BLaER1 treated with 17β-estradiol and CSF1 and Interleukin-3, amounts not matched to agents 10 nM and 100 nM (cell line): ENCODE data around the gene CER1.
"Not testable (repeated sequence)": the region's sequence is repeated elsewhere in the genome, so short reads cannot be mapped to it uniquely, and the experiment has no call there.

Experiments used
- H3K27ac ChIP-seq, 11 experiments: shearing (Covaris generic); formaldehyde crosslinking; 2 replicates each; pipeline ENCODE4 v1.8.1; 2022
- H3K27me3 ChIP-seq, 11 experiments: shearing (Covaris generic); formaldehyde crosslinking; 2 replicates each; pipeline ENCODE4 v1.8.1; 2022
- H3K36me3 ChIP-seq, 11 experiments: shearing (Covaris generic); formaldehyde crosslinking; 2 replicates each; pipeline ENCODE4 v1.8.1; 2022
- H3K4me1 ChIP-seq, 10 experiments: shearing (Covaris generic); formaldehyde crosslinking; 2 replicates each; pipeline ENCODE4 v1.8.1; 2022
- H3K4me2 ChIP-seq, 11 experiments: shearing (Covaris generic); formaldehyde crosslinking; 2 replicates each; pipeline ENCODE4 v1.8.1; 2022
- H3K4me3 ChIP-seq, 10 experiments: shearing (Covaris generic); formaldehyde crosslinking; 2 replicates each; pipeline ENCODE4 v1.8.1; 2022
- H3K9ac ChIP-seq, 11 experiments: shearing (Covaris generic); formaldehyde crosslinking; 2 replicates each; pipeline ENCODE4 v1.8.1; 2022
- H3K9me3 ChIP-seq, 11 experiments: shearing (Covaris generic); formaldehyde crosslinking; replicated peaks in 1 of 11; 2 replicates each; pipeline ENCODE4 v1.8.1; 2022
- H4K20me1 ChIP-seq, 11 experiments: shearing (Covaris generic); formaldehyde crosslinking; 2 replicates each; pipeline ENCODE4 v1.8.1; 2022
- Cebpa-rat ChIP-seq, 11 experiments: shearing (Covaris generic); IDR thresholded peaks; 2 replicates each; pipeline ENCODE4 v1.8.1; 2022

The CER1 gene

DNA sequence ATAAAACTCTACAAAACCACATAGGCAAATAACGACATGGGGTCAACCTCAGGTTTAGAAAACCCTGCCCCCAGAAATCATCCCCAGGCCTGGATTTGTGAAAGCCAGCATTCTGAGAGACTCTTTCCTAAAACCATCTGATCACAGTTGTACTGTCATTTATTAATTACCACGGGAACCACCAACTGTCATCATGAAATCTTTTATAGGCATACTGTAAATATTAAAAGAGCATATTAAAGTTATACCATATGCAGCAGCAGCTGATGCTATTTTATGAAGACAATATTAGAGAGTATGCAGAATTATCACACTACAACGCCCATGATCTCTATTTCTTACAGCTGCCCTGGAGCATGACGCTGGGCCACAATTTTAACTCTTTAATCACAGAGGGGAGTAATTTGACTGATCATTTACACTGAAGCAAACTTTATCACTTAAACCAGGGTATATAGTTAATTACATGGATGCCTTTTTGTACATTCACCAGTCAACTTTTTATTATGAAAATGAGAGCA, 20.3 kb downstream of the CER1 start:
- no peak overlapping the region for H3K9ac ChIP-seq
- no peak overlapping the region for H3K4me2 ChIP-seq
- no peak overlapping the region for H3K4me3 ChIP-seq
- peaks cover 30 to 38% (median 34%) of the 10 kb centered on the region in 11 experiments for H3K9me3 ChIP-seq
- H3K27me3 ChIP-seq, result peaks cover 0 to 75% (median 0%) of the 10 kb centered on the region in 11 experiments; a peak in 6 of 22 replicates
- H3K4me1 ChIP-seq, result 0 out of 20 replicates have a peak, but pooled peaks cover 0 to 5% (median 0%) of the 10 kb centered on the region in 10 experiments
- TF ChIP-seq Cebpa-rat (IDR thresholded peaks at IDR 0.05), result no peak
- H4K20me1 ChIP-seq, result no peaks in the 10 kb centered on the region
- H3K36me3 ChIP-seq, result no peaks in the 10 kb centered on the region
- H3K27ac ChIP-seq, result no peak overlapping the region

DNA sequence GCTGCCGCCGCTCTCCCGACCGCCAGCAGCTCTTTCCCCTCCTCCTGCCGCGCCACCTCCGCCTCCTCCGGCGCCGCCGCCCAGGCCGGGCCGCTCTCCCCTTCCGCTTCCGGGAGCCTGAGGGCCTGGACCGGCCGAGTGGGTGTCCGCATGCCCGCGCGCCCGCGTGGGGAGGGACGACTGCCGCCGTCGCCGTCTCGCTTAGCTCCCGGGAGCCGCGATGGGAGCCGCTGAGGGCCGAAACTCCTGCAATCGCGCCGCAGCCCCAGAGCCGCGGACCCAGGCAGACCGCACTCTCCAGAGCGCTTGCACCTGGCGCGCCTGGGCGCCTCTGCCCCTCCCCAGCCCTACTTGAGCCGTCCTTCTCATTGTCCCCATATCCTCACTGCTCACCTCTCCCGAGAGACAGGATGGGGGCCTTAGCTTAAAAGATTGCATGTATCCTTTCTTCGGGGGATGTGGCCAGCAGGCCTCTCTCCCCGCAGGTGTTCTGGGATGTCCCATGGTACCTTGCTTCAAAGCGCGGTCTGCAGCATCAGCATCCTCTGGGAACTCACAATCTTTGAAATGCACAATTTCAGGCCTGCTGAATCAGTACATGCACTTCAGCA, 29.2 kb downstream of the CER1 start, which contains the start of gene ZDHHC21:
ZDHHC21 (minus strand) TSS at position 182 of the 611 bp plus-strand sequence. CDS start 19,092 bp downstream, outside the sequence.
- H3K9ac ChIP-seq, result peak within 1 kb of the TSS; percentile 74 to 86 (median 81)
- H3K36me3 ChIP-seq, result peaks cover 8 to 20% (median 17%) of the 10 kb centered on the region in 11 experiments; a peak in 17 of 22 replicates
- H3K4me1 ChIP-seq, result peaks cover 7 to 24% (median 19%) of the 10 kb centered on the region in 10 experiments; a peak in 19 of 20 replicates
- peaks cover 0 to 13% (median 0%) of the 10 kb centered on the region in 11 experiments; a peak in 3 of 22 replicates for H3K27me3 ChIP-seq
- H3K27ac ChIP-seq, result peak within 1 kb of the TSS; percentile 41 to 81 (median 75); a peak in 21 of 22 replicates
- no peak for TF ChIP-seq Cebpa-rat (IDR thresholded peaks at IDR 0.05)
- H3K4me2 ChIP-seq, result peak within 1 kb of the TSS; percentile 80 to 98 (median 90)
- no peaks in the 10 kb centered on the region for H3K9me3 ChIP-seq
- H3K4me3 ChIP-seq, result peak within 1 kb of the TSS; percentile 70 to 86 (median 76)
- peaks cover 0 to 7% (median 0%) of the 10 kb centered on the region in 11 experiments; a peak in 3 of 22 replicates for H4K20me1 ChIP-seq

DNA sequence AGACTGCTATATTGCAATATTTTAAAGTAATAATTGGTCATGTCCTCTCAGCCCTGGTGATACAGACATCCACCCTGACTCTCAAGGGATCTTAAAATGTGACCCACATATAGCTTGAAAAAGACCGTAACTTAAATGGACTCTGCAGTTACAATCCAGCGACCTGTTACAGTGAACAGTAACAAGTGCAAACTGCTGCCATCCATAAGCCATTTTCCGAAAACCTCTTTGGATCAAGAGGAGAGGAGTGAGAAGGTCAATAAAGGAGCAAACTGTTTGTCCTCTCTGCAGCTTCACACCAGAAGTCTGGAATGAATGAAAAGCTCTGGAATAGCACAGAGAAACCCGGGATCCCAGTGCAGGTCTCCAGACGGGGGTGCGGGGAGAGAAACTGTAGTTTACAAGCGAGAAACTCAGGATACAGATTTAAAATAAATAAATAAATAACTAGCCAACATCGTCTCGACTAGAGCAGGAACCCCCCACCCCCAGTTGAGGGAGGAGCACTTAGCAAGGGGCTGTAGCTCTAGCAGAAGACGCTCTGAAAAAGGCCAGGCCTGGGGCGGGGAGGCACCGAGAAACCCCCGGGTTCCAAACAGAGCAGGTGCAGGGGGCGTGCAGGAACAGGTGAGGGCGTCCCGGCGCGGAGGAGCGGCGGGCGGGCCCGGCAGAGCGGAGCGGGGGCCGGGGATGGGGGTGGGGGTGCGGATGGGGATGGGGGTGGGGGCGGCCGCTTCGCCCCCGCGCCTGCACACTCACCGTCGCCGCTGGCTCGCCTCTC, 29.9 kb downstream of the CER1 start:
- Histone ChIP-seq H3K36me3 (peaks cover 8 to 27% (median 19%) of the 10 kb centered on the region in 11 experiments; a peak in 17 of 22 replicates), H3K4me3 (peak overlapping the region; percentile 70 to 86 (median 76)), H3K9ac (peak overlapping the region; percentile 74 to 86 (median 81)), H3K4me2 (peak overlapping the region; percentile 80 to 98 (median 90)), H3K27ac (peak overlapping the region; percentile 41 to 81 (median 75); a peak in 19 of 22 replicates), H3K4me1 (peaks cover 7 to 24% (median 19%) of the 10 kb centered on the region in 10 experiments; a peak in 19 of 20 replicates), H4K20me1 (peaks cover 0 to 7% (median 0%) of the 10 kb centered on the region in 11 experiments; a peak in 3 of 22 replicates), H3K9me3 (no peaks in the 10 kb centered on the region), H3K27me3 (peaks cover 0 to 10% (median 0%) of the 10 kb centered on the region in 11 experiments; a peak in 3 of 22 replicates)
- no peak for TF ChIP-seq Cebpa-rat (IDR thresholded peaks at IDR 0.05)

- H3K4me3 ChIP-seq, result no peak overlapping the region
- peak overlapping the region in 8 of 11 experiments; percentile 5 to 98 (median 81); a peak in 11 of 22 replicates for H3K4me2 ChIP-seq
- H3K9me3 ChIP-seq, result peaks cover 0 to 5% (median 0%) of the 10 kb centered on the region in 11 experiments; a peak in 5 of 22 replicates
- peaks cover 7 to 24% (median 19%) of the 10 kb centered on the region in 10 experiments; a peak in 19 of 20 replicates for H3K4me1 ChIP-seq
- H3K36me3 ChIP-seq, result peaks cover 23 to 41% (median 34%) of the 10 kb centered on the region in 11 experiments; a peak in 21 of 22 replicates
- H3K9ac ChIP-seq, result no peak overlapping the region
- H4K20me1 ChIP-seq, result peaks cover 0 to 7% (median 0%) of the 10 kb centered on the region in 11 experiments; a peak in 3 of 22 replicates
- peaks cover 0 to 9% (median 0%) of the 10 kb centered on the region in 11 experiments; a peak in 3 of 22 replicates for H3K27me3 ChIP-seq
- no peak overlapping the region for H3K27ac ChIP-seq
- TF ChIP-seq Cebpa-rat (IDR thresholded peaks at IDR 0.05), result no peak
Measured at GRCh38 chr9:14690948-14691730, 31.4 kb downstream of the CER1 start.

DNA sequence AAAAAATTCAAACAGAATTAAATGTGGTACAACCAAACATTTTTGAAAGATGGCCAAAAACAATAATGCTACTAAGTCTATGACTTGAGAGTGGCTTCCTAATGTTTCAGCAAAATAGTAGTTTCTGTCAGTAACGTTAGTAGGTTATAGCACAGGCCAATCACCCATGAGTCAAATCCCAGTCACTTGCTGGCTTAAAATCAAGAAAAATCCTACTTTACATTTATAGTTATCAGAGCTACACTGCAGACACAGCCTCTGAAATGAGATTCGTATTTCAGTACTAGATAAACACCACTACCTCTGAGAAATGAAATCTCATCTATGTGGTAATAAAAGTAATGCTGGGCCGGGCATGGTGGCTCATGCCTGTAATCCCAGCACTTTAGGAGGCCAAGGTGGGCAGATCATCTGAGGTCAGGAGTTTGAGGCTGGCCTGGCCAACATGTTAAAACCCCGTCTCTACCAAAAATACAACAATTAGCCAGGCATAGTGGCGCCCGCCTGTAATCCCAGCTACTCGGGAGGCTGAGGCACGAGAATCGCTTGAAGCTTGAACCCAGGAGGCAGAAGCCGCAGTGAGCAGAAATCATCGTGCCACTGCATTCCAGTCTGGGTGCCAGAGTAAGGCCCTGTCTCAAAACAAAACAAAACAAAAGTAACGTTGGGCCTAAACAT, 35.4 kb downstream of the CER1 start:
- no peaks in the 10 kb centered on the region for H3K27me3 ChIP-seq
- no peak for TF ChIP-seq Cebpa-rat (IDR thresholded peaks at IDR 0.05)
- H3K4me1 ChIP-seq, result peaks cover 6 to 17% (median 13%) of the 10 kb centered on the region in 10 experiments; a peak in 18 of 20 replicates
- H4K20me1 ChIP-seq, result peaks cover 0 to 7% (median 0%) of the 10 kb centered on the region in 11 experiments; a peak in 3 of 22 replicates
- no peak overlapping the region for H3K9ac ChIP-seq
- H3K9me3 ChIP-seq, result peaks cover 0 to 12% (median 6%) of the 10 kb centered on the region in 11 experiments; a peak in 10 of 22 replicates
- H3K4me3 ChIP-seq, result no peak overlapping the region
- peaks cover 24 to 49% (median 44%) of the 10 kb centered on the region in 11 experiments; a peak in 21 of 22 replicates for H3K36me3 ChIP-seq
- H3K27ac ChIP-seq, result no peak overlapping the region
- H3K4me2 ChIP-seq, result no peak overlapping the region

- H3K9ac ChIP-seq, result no peak overlapping the region
- no peak for TF ChIP-seq Cebpa-rat (IDR thresholded peaks at IDR 0.05)
- H4K20me1 ChIP-seq, result peaks cover 0 to 10% (median 0%) of the 10 kb centered on the region in 11 experiments; a peak in 4 of 22 replicates
- peaks cover 31 to 55% (median 50%) of the 10 kb centered on the region in 11 experiments for H3K36me3 ChIP-seq
- no peak overlapping the region for H3K4me2 ChIP-seq
- no peaks in the 10 kb centered on the region for H3K27me3 ChIP-seq
- no peak overlapping the region for H3K27ac ChIP-seq
- H3K4me3 ChIP-seq, result no peak overlapping the region
- H3K4me1 ChIP-seq, result peaks cover under 1 to 6% (median 3%) of the 10 kb centered on the region in 10 experiments; a peak in 13 of 20 replicates
- H3K9me3 ChIP-seq, result peaks cover 0 to 17% (median 9%) of the 10 kb centered on the region in 11 experiments; a peak in 11 of 22 replicates
Measured at GRCh38 chr9:14686168-14686567, 36.4 kb downstream of the CER1 start.

DNA sequence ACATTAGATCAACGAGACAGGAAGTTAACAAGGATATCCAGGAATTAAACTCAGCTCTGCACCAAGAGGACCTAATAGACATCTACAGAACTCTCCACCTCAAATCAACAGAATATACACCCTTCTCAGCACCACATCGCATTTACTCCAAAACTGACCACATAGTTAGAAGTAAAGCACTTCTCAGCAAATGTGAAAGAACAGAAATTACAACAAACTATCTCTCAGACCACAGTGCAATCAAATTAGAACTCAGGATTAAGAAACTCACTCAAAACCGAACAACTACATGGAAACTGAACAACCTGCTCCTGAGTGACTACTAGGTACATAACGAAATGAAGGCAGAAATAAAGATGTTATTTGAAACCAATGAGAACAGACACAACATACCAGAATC, 39.9 kb downstream of the CER1 start:
- not testable (repeated sequence) for H3K27ac ChIP-seq, H3K4me3 ChIP-seq, H3K4me1 ChIP-seq, H3K9ac ChIP-seq, H3K4me2 ChIP-seq, H4K20me1 ChIP-seq, H3K27me3 ChIP-seq
- H3K36me3 ChIP-seq, result peaks cover 23 to 60% (median 32%) of the 10 kb centered on the region in 11 experiments
- peaks cover 0 to 17% (median 9%) of the 10 kb centered on the region in 11 experiments; a peak in 11 of 22 replicates for H3K9me3 ChIP-seq
